Mucosa of gallbladder (tissue), 1 donor: ENCODE results near the gene MYDGF. TPM values are rescaled to one million over a fixed set of nuclear protein-coding genes. Genes with fewer than 3 reads are reported as not detected.

Experiments
- DNase-seq: peaks from one replicate; pipeline ENCODE4 v3.0.0-alpha.2; 2020; ENCODE audit warnings: low spot score
- total RNA-seq: library from RNA; stranded (reverse); gene quantifications from one replicate; pipeline ENCODE4 v1.2.1, GENCODE V29; 2021
- donor health status: DM: no; HTN: no; CAD: no.

MYDGF gene
- total RNA-seq, 1 donor from 2014 or later = 77.4 TPM

DNA sequence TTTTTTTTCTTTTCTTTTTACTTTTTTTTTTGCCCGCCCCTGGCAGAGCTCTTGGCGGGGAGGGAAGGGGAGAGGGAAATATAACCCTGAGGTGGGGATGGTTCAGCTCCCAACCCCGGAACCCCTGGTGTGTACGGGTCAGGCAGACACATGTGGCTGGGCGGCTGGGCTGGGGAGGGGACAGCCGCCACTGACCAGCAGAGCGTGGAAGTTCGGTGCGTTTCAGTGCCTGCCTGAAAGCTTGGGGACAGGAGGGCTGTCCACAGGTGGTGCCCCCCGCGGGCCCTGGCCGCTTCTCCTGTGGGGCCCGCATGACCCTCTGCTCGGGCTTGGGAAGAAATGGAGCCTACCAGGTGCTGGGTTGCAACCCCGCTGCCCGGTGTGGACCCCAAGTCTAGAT is 5.2 kb upstream of the MYDGF start:
- no peak for DNase-seq

DNA sequence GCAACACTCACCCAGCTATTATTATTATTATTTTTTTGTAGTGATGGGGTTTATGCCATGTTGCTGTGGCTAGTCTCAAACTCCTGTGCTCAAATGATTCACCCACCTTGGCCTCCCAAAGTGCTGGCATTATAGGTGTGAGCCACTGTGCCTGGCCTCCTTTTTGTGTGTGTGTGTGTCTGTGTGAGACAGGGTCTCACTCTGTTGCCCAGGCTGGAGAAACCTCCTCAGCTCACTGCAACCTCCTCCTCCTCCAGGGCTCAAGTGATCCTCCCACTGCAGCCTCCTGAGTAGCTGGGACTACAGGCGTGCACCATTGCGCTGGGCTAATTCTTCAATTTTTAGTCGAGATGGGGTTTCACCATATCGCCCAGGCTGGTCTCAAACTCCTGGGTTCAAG is 3.6 kb upstream of the MYDGF start:
- DNase-seq = no peak

DNA sequence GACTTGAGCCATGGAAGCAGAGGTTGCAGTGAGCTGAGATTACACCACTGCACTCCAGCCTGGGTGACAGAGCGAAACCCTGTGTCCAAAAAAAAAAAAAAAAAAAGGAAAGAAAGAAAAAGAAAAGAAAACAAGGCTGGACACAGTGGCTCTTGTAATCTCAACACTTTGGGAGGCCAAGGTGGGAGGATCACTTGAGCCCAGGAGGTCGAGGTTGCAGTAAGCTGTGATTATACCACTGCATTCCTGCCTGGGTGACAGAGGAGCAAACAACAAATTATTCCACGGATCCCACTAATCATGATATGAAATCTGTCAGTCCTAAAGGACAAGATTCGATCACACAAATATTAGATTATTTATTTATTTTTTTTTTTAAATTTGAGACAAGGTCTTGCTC is 3.1 kb upstream of the MYDGF start:
- no peak for DNase-seq

DNA sequence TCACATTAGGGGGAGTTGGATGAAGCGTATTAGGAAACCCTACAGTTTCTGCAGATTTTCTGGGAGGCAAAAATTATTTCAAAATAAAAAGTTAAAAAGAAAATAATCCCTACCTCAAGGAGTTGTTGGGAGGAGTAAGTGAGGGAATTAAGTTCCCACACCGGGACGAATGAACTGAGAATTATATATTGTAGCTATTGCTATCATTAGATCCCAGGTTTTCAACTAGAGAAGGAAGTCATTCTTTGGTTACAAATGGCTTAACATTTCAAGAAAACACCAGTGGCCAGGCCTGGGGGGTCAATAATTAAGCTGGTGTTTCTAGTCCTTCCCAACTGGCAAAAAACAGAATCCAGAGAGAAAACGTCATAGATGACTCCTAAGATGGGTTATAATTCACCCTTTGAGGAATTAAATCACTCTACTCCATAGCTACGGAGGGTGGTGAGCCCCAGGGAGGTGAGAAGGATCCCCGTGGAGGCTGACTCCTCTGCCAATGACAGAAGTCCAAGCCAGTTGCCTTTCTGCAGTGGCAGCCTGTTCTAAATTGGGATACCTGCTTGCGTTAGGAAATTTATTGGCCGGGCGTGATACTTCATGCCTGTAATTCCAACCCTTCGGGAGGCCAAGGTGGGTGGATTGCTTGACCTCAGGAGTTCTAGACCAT is 1.2 kb upstream of the MYDGF start:
- no peak for DNase-seq

DNA sequence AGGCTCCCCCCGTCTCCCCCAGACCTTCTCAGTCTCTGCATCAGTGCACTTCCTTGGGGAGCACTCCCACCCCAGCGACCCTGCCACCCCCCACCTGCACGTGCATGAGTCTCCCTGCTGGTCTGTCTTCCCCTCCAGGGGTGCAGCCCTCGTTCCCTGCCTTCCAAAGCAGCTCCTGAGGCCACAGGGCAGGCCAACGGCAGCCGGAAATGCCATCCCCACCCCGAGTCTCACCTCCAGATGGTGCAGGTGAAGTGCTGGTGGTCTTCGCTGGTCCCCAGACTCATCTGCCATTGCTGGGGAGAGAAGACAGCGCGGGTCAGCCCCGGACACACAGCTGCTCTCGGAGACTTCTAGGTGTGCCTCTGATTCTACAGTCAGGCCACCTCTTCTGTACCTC is 5.5 kb downstream of the MYDGF start:
- DNase-seq = no peak

DNA sequence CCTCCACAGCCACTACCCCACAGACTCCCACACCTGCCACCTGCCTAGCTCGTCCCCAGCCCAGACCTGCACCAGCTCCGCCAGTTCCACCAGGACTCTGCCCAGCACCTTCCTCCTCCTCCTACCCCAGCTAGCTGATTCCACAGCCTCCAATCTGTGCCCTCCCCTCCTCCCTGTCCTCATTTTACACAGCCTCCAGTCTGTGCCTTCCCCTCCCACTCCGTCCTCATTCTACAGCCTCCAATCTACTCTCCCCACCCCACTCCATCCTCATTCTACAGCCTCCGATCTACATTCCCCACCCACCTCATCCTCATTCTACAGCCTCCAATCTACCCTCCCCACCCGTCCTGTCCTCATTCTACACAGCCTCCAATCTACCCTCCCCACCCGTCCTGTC is 7.3 kb downstream of the MYDGF start:
- no peak for DNase-seq

DNA sequence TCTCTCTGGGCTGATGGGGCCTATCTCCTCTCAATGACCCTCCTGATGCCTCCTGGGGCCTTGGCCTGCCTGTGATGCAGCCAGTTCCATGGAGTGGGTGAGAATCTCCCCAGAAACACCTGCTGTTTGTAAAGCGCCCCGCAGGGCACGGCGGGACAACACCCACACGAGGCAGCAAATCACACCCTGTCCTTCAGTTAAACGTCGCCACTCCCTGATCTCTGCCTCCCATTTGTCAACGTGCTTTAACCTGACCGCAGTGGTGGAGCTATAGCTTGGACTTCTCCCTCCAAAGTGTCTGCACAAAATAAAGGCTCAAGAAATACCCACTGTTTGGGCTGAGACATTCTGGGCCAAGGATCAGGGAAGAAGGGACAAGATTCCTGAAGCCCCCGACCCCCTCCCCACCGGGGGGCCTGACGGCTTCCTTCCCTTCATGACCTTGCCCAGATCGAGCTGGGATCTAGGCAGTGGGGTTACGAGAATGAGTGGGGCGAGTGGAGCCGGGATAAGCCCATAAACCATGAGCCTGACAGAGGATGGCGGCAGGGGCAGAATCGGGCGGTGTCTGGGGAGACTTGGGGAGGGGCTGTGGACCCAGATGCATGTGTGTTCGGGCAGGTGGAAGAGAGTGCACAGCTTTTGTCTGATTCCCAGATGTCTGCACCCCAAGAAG is 8.0 kb downstream of the MYDGF start:
- no peak for DNase-seq

DNA sequence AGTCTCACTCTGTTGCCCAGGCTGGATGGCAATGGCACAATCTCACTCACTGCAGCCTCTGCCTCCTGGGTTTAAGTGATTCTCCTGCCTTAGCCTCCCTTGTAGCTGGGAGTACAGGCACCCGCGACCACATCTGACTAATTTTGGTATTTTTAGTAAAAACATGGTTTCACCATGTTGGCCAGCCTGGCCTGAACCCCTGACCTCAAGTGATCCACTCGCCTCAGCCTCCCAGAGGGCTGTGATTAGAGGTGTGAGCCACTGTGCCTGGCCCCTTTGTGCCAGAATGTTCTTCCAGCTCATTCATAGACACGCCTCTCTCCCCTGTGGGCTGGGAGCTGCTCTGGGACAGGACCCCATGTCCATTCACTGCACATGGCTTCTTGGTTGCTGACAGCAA is 9.1 kb downstream of the MYDGF start:
- no peak for DNase-seq

DNA sequence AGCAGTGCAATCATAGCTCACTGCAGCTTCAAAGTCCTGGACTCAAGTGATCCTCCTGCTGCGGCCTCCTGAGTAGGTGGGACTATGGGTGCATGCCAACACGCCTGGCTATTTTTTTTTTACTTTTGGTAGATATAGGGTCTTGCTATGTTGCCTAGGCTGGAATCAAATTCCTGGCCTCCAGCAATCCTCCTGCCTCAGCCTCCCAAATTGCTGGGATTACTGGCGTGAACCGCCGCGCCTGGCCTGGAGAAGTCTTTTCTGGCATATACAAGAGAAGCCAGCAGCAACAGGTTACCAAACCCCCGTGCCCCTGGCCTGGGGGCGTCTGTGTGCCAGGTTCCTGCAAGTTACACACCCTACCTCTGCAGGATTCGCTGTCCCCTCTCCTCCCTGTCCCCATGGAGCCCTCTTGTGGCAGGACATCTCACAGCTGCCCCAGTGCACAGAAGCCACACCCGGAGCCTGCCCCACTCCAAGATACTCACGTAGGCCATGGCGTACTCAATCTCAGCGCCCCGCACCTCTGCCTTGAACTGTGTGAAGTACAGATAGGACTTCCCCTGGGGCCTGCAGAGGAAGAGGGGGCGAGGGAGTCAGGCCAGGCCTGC is 9.9 kb downstream of the MYDGF start:
- DNase-seq = no peak

DNA sequence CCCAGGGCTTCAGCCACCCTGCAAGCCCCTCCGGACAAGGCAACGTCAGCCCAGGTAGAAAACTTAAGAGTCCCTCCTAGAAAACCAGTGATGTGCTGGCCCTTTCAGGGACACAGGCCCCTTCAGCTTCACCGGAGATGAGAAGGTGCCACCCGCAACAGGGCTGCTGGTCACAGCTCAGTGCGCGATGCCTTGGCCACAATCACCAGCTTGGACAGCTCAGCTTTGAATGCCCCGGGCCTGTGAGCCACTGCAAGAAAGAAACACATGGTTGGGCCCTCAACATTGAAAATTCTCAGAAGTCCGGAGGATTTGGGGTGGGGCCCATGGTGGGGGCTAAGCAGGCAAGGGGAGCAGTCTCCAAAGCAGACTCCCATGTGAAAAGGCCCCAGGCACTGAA is 12.3 kb downstream of the MYDGF start:
- no peak for DNase-seq

DNA sequence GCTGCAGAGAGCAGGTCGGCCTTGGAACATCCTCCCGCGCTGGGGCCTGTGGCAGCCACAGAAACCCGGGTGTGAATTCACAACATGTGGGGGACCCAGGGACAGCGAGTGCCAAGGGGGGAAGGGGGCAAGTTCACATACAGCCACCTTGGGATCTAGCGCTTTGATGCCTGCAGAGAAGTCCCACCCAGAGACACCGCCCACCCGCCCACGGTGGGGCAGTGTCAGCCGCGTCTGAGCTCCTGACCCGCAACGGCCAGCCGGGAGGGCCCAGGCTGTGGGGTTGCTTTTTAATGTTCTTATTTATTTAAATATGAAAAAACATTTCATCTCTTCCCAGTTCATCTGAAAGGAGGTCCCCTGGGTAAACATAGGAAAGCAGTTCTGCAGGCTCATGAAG is 12.9 kb downstream of the MYDGF start:
- DNase-seq = no peak

DNA sequence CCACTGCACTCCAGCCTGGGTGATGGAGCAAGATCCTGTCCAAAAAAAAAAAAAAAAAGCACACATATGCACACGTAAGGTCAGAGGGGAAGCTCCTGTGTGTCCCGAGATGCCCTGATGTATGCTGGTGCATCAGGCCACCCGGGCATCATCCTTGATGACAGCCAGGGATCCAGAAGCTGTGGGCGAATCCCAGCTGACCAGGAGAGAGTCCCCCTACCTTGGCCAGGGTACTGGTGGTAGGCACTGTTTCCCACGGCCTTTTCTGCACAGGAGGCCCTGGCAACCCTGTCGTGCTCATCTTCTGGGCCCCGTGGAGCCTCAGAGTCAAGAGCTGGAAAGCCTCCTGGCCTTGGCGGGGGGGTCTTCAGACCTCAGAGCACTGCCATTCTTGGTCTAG is 14.0 kb downstream of the MYDGF start:
- DNase-seq = no peak

DNA sequence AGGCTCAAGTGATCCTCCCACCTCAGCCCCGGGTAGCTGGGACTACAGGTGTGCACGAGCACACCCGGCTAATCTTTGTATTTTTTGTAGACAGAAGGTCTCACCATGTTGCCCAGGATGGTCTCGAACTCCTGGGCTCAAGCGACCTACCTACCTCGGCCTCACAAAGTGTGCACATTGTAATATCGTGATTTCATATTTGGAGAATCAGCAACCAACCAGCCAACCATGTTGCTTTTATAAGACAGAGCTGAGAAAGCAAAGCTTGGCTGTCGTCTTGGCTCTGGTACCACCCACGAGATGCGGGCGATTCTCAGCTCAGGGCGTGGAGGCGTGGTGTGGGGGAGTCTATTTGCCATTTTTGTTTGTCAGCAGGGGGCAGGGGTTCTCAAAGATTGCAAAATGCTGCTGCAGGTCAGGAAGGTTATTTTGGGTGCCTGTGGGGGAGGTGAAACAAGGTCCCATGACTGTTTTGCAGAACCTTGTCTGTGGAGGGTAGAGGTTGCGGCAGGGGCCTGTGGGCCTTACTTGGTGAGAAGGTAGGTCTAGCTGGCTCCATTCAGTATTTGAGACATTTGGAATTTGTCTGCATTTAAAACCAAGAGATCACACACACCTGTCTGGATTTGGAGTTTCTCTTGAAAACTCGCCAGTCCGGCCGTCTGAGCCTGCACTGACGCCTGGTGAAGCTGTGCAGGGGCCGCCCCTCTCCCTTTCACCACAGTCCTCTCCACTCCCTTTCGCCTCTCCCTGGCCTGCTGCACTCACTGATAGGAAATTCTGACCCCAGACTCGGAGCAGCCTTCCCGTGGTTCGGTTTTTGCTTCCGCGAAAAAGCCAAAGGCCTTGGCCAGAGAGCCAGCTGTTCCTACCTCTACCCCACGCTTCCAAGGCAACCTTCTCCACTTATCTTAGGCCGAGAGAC is 15.4 kb downstream of the MYDGF start:
- DNase-seq = no peak

DNA sequence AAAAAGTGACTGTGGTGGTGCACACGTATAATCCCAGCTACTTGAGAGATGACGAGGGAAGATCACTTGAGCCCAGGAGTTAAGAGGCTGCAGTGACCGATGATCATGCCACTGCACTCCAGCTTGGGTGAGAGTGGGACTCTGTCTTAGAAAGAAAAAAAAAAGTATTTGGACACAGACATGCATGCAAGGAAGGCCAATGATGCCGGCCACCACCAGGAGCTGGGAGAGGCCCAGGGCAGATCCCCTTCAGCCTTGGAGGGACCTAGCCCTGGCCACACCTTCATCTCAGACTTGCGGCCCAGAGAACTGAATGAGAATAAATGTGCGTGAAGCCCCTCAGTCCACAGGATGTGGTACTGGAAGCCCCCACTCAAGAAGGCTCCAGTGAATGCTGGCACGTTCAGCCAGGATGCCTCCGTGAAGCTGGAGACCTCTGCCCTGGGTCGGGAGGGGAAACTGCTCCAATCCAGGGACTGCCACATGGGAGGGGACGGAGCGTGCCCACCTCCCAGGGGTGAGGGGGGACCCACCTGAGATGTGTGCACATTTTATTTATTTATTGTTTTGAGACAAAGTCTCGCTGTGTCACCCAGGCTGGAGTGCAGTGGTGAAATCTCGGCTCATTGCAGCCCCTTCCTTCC is 16.2 kb downstream of the MYDGF start:
- DNase-seq = no peak

DNA sequence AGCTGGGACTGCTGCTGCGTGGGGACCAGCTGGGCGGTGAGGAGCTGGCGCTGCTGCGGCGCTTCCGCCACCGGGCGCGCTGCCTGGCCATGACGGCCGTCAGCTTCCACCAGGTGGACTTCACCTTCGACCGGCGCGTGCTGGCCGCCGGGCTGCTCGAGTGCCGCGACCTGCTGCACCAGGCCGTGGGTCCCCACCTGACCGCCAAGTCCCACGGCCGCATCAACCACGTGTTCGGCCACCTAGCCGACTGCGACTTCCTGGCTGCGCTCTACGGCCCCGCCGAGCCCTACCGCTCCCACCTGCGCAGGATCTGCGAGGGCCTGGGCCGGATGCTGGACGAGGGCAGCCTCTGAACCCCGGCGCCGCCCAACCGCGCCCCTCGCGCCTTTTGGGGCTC is 18.1 kb downstream of the MYDGF start:
- DNase-seq = no peak

DNA sequence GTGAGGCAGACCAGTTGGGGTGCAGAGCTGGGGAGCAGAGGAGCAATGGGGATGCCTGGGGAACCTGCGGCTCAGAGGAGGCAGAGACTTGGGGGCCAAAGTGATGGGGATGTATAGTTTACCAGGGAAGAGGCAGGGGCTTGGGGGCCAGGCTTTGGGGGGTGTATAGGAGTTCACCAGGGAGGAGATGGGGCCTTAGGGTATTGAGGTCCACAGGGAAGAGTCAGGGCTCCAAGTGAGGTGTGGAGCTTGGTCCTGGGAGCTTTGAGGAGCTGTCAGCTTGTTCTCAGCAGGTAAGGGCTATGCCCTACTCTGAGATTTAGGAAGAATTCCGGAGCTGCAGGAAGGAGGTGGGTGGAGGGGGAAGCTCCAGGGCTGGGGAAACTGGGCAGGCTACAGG is 20.0 kb downstream of the MYDGF start:
- no peak for DNase-seq

DNA sequence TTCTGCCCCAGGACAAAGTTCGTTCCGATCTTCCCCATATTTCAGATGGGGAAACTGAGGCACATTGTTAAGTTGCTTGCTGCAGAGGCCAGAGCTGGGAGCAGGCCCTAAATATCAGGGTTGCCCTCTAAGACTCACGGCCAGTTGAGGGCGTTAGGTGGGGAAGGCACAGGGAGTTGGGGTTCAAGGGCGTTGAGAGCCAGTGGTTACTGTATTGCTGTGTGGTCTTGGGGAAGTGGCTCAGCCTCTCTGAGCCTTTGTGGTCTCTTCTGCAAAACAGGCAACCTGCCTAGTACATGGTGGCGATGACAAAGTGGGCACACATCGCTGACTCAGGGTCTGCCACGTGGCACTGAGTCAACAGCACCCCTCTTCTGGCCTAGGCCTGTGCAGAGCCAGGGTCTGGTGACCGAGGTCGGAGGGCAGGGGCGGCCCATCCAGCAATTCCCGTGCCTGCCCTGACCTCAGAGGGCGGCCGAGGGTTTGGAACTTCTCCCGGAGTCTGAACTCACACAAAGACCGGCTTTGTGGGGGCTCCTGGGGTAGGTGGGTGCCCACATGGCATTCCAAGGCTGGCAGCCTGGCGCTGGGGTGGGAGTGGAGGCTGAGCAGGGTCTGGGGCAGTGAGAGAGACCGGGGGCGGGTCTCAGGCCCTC is 20.6 kb downstream of the MYDGF start:
- no peak for DNase-seq

DNA sequence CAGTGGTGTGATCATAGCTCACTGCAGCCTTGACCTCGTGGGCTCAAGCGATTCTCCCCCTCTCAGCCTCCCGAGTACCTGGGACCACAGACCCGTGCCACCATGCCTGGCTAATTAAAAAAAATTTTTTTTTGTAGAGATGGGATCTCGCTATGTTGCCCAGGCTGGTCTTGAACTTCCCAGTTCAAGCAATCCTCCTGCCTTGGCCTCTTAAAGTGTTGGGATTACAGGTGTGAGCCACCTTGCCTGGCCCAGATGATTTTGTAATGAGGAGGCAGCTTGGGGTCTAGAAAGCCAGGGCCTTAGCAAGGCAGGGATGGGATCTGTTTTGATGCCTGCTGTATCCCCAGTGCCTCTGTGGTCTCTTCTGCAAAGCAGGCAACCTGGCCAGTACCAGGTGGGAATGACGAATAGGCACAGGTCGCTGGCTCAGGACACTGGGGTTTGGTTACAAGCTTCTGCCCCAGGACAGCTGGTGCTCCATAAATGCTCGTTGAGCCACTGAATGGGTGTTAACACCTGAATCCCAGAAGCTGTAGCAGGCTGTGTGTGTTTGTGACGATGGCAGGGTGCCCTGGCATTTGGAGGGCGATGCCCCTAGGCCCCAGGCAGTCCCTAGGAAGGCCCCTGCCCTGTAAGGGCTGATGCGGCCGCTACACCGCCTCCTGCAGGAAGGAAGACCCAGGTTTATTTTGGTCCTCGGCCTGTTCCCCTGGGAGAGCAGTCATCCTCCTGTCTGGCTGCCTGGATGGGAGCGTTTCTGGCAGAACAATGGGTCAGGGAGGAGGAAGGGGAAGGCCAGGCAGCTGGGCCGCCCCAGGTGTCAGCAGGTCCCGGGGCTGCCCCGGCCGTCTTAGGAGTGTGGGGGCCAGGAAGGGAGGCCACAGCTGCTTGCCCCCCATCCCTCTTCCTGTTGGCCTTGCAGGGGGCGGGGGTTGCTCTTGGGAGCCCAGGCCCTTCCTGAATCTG is 22.2 kb downstream of the MYDGF start:
- DNase-seq = no peak

DNA sequence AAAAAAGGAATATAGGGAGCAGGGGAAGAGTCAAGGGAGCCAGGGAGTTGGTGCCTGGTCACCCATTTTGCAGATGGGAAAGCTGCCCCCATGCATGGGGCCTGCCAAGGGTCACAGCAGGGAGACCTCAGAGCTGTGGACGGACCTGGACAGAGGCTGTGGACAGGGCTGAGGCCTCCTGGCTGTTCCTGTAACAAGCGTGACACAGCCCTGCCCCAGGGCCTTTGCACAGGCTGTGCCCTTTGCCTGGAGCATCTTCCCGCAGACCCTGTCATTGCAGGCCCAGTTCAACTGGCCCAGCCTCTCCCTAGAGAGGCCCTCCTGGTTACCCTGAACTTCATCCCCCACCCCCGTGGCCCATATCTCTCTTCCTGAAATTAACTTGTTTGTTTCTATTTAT is 24.4 kb downstream of the MYDGF start:
- no peak for DNase-seq

DNA sequence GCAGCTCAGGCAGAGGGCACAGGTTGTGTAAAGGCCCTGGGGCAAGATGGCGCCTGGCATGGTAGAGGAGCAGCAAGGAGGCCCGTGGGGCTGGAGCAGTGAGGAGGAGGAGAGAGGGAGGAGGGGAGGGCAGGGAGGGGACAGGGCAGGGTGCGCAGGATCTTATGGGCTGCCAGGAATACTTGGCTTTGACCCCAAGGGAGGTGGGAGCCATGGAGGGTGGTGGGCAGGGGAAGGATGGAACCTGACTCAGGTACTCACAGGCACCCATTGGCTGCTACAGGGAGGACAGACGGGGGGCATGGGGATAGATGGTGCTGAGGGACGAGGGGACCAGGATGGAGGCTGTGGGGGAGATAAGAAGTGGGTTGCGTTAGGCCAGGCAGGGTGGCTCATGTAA is 27.5 kb downstream of the MYDGF start:
- no peak for DNase-seq
